Right kidney (tissue), 1 donor: ENCODE data around the gene ST7.

Experiments
- DNase-seq: peaks from one replicate; pipeline ENCODE4 v3.0.0-alpha.2; 2016

The ST7 gene

DNA sequence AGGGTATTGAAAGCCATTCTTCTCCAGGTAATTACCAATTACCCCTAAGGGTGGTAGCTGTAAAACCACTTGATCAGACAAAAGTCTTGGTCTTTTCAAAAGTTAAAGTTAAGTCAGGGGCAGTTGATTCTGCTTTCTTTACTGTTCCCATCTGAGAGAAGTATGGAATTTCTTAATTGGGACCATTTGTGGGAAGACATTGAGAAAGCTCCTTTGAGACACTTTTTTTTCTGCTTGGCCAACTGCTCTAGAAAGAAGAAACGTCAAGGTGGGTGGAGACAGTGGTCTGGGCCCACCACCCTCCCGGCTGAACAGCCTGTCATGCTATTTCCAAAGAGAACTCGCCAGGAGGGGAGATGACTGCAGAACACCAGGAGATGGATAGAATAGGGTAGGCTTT lies 324.3 kb downstream of the ST7 start:
- DNase-seq, result no peak

DNA sequence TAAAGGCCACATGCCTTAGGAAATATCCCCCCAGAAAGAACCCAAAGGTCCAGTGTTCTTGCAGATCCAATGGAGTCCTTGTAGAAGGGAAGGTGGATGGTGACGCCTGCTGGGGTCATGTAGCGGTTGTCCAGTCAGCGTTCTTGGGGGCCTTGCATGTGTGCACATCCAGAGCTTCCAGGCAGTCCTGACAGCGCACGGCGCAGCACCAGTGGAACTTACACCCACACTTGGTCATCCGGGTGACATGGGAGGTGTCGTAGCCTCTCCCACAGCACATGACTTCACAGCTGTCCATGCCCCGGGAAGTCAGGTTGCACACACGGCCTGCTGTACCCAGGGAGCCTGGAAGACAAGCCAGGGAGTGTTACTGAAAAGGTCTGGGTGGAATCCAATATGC lies 324.7 kb downstream of the ST7 start:
- no peak for DNase-seq

DNA sequence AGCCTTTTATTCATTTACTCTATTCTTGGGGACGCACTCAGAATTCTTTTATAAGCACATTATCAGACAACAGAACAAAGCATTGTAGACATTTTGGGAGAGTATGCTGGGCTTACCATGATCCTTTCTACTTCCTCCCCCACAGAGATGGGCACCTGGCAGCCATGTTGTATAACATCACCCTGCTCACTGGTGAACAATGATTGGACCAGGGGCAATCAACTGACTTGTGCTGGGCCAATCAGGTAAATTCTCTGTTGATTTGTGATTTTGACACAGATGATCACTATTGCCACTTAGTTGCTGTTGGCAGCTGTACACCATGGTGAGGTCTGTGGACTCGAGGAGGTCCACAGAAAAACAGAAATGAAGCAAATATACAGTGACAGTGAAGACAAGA lies 325.9 kb downstream of the ST7 start:
- DNase-seq, result no peak
